AG09319 (cell line): ENCODE measurements around the gene TCEAL5.

Experiments
- DNase-seq: peaks from one replicate; pipeline ENCODE4 v3.0.0-alpha.2; 2010; ENCODE audit warnings: low read depth; ENCODE audit errors: extremely low read depth
- TF ChIP-seq, protein P1 (sequence below): IDR thresholded peaks from 2 replicates; pipeline ENCODE4 v1.5.1; 2011; ENCODE audit warnings: low read depth, mild to moderate bottlenecking, inconsistent platforms, low read length, moderate library complexity

The TCEAL5 gene

DNA sequence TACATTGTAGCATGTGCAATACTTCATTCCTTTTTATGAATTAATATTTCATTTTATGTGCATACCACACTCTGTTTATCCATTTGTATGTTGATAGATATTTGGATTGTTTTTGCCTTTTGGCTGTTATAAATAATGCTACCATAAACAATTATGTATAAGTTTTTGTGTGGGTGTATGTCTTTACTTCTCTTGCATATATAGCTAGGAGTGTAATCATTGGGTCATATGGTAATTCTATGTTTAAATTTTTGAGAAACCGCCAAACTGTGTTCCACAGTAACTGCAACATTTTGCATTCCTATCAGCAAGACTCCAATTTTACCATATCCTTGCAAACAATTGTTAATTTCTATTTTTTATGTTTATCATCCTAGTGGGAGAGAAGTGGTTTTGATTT lies 3.1 kb upstream of the TCEAL5 start:
- DNase-seq, result no peak
- TF ChIP-seq, protein P1, sequence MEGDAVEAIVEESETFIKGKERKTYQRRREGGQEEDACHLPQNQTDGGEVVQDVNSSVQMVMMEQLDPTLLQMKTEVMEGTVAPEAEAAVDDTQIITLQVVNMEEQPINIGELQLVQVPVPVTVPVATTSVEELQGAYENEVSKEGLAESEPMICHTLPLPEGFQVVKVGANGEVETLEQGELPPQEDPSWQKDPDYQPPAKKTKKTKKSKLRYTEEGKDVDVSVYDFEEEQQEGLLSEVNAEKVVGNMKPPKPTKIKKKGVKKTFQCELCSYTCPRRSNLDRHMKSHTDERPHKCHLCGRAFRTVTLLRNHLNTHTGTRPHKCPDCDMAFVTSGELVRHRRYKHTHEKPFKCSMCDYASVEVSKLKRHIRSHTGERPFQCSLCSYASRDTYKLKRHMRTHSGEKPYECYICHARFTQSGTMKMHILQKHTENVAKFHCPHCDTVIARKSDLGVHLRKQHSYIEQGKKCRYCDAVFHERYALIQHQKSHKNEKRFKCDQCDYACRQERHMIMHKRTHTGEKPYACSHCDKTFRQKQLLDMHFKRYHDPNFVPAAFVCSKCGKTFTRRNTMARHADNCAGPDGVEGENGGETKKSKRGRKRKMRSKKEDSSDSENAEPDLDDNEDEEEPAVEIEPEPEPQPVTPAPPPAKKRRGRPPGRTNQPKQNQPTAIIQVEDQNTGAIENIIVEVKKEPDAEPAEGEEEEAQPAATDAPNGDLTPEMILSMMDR, result no peak

DNA sequence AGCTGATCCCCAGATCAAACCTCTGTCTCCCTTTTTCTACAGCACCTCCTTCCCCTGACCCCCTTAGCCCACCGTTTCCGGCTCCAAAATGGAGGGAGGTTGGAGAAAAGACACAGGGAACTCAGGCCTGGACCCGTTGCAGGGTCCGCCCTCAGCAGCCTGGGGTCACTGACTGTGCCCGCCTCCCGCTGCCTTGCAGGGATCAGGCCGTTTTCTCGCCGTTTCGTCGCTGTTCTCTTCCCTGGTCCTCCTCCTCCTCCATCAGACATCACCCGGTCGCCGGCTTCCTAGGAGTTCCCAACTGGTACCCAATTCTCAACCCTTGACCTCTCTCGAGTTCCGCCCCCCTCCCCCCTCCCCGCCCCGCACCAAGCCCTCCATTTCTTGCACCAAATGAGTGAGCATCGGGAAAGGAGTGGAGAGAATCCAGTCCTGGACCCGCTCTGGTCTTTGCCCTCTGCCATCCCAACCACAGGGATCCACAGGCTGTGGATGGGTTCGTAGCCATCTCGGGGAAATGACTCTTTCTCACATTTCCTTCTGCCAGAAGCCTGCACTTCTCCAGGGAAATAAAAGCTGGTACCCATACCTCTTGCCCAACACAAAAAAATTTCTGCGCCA lies 493 bp downstream of the TCEAL5 start:
- no peak for DNase-seq
- TF ChIP-seq, protein P1, result no peak

DNA sequence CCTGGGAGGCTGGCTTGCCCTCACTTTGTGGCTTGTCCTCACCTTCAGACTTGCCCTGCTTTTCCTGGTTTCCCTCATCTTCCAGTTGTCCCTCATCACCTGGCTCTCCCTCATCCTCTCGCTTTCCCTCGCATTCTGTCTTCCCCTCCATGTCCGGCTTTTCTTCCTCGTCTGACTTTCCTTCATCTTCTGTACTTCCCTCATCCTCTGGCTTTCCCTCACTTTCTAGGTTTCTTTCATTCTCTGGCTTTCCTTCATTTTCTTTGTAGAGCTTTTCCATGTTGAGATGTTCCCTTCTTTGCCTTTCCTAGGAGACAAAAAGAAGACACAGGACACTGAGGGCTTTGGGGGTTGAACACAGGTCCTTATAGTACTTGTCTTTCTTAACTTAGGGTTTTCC lies 2.3 kb downstream of the TCEAL5 start:
- TF ChIP-seq, protein P1, result no peak
- DNase-seq, result no peak

DNA sequence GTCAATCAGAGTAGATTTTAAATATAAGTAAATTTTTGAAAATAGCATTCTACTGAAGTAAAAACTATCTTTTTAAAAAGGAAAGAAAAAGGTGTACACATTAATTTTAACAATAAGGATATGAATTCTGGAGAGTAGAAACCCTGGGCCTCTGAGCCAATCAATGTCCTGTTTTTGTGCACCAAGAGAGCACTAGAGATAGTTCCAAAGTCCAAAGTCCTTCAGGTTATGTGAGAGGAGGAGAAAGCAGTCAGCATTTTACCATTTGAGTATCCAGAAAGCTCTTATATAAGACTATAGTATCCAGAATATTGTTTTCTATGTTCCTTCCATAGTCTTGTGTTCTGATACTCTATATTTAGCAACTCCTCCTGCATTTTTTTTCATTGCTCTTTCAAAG lies 18.3 kb downstream of the TCEAL5 start:
- TF ChIP-seq, protein P1, result no peak
- DNase-seq, result no peak

DNA sequence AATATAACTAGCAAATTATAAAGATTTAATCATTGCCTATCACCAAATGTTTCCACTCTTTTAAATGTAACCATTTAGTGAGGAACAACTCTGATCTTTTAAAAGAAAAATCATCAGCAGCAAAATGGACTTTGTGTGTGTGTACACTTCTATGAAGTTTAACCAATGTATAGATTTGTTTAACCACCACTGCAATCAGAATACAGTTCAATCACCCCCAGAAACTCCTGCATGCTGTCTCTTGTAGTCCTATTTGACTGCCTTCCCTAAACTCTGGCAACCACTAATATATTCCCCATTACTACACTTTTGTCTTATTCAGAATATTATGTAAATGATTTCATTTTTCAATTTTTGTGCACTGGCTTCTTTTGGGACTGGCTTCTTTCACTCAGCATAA lies 19.9 kb downstream of the TCEAL5 start:
- no peak for DNase-seq

DNA sequence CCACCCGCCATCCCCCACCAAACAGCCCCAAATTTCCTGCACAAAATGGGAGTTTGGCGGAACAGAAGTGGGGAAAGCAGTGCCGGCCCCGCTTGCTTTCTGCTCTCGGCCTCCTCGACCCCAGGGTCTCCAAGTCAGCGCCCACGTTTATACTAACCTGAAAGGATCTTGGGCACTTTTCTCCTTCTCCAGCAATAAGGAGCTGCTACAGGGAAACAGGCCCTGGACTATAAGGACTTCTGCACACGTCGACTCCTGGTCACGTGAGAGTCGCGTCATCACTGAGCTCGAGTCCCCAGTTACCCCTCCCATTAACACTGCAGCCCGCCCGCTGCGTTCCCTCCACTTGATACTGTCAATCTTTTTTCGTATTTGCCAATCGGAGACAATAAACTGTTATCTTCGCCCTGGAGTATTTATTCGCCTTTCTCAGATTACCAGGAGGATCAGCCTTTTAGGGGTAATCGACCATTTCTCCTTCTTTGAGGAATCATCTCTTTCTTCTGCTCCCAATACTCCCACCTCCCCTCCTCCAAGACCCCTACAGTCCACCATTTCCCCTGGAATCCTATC lies 21.5 kb downstream of the TCEAL5 start, which contains the start of gene TCEAL8:
Gene TCEAL8, minus strand, starts transcription at position 235 of the 573 bp plus-strand sequence. CDS start 1,176 bp downstream, outside the sequence.
- TF ChIP-seq, protein P1, result no peak
- DNase-seq, result peak; percentile 32

More for the DNA sequence above, 19.9 kb downstream of the TCEAL5 start:
- TF ChIP-seq, protein P1, result no peak

DNA sequence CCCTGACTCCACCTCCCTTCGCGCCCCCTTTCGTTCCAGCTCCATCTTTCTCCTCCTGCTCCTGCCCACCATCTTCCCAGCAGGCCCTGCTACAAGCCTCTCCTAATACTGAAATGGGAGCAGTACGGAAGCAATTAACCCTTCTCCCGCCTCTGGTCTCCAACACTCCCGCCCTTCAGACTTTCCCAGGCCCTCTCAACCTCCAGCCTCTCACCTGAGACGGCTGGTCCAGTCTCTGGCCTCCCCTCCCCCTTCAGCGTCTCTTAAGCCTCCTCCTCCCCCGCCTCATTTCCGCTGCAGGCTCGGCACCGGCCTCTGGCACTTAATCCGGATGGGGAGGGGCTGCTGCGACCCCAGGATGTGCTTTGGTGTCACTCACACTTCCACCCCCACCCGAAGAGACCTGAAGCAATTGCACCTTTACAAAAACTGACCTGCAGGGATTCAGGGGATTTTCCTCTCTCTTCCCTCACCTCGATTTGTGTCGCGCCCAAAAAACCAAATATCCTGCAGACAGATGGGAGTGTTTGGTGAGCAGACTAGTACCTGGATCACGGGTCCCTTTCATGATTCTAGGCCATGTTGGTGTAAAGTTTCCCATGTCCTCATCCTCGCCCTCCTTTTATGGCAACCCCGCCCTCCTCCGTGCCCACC lies 22.3 kb downstream of the TCEAL5 start:
- TF ChIP-seq, protein P1, result no peak
- DNase-seq, result no peak
